B cell (primary cell): Measurements from ENCODE around the gene ADGRF5.

ENCODE experiments used
- EZH2 ChIP-seq: IDR thresholded peaks from 2 replicates; pipeline ENCODE4 v1.6.1; 2012; ENCODE audit warnings: borderline replicate concordance, low read depth, mild to moderate bottlenecking, moderate library complexity, low read length; ENCODE audit not compliant: insufficient read depth, poor library complexity, severe bottlenecking
- TF ChIP-seq, protein P1 (sequence below): fragments of 200-600 bp; IDR thresholded peaks from one replicate; pipeline ENCODE4 v1.8.0; 2022; ENCODE audit warnings: antibody characterized with exemption, mild to moderate bottlenecking

DNA sequence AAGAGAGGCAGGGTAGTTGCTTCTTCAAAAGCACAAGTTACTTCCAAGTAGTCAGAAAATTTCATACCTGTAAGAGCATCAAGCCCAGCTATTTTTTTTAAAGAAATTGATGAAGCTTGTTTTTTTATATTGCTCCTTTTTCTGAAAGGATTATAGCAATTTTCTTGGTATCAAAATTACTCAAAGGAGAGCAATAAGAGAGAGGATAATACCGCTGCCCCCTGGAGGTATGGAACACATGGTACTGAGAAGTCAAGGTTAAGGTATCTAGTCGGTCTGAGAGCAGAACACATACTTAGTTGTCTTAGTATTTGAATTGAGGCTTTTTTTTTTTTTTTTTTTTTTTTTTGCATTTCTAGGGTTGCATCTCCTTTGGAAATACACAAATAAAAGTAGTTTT lies 59.4 kb downstream of the ADGRF5 start:
- TF ChIP-seq, protein P1, sequence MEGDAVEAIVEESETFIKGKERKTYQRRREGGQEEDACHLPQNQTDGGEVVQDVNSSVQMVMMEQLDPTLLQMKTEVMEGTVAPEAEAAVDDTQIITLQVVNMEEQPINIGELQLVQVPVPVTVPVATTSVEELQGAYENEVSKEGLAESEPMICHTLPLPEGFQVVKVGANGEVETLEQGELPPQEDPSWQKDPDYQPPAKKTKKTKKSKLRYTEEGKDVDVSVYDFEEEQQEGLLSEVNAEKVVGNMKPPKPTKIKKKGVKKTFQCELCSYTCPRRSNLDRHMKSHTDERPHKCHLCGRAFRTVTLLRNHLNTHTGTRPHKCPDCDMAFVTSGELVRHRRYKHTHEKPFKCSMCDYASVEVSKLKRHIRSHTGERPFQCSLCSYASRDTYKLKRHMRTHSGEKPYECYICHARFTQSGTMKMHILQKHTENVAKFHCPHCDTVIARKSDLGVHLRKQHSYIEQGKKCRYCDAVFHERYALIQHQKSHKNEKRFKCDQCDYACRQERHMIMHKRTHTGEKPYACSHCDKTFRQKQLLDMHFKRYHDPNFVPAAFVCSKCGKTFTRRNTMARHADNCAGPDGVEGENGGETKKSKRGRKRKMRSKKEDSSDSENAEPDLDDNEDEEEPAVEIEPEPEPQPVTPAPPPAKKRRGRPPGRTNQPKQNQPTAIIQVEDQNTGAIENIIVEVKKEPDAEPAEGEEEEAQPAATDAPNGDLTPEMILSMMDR, result no peak
- TF ChIP-seq EZH2, result no peak
